ENCODE data around the gene SCML1. TPM values are rescaled to one million over a fixed set of nuclear protein-coding genes. Genes with fewer than 3 reads are reported as not detected.

The SCML1 gene
- total and polyA plus RNA-seq, 9 of the 15 experiments (the other 6 are each of a cell fraction or from before 2014, with no cell fraction given): 0.01 to 0.04 (median 0.04) TPM; not detected in 6

DNA sequence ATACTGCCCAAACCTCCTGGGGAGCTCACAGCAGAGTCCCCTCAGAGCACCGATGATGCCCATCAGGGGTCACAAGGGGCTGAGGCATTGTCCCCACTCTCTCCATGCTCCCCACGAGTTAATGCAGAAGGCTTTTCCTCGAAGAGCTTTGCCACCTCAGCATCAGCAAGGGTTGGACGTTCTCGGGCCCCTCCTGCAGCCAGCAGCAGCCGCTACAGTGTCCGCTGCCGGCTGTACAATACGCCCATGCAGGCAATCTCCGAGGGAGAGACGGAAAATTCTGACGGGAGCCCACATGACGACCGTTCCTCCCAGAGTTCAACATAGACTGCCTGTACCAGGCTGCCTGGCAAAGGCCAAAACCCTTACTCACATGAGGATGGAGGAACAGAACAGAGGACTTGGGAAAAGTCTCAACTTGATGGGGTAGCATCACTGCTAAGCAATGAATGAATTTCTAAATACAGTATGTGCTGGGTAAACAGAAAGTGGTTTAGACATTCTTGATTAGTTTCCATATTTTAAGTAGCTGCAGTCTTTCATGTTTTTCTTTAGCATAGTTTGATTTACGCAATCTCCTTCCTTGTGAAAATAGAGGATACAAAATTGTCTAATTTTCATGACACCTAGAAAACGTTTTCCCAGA, 5.0 kb upstream of the SCML1 start:
- ATAC-seq (no peak), FAIRE-seq (no peak), DNase-seq (ENCODE audit: extremely low read depth in 1 of 4, low spot score in 3 of 4) (no peak)
- H3K79me2 ChIP-seq (ENCODE audit: control insufficient read depth, insufficient read depth, low read length): no peaks in the 10 kb centered on the region
- BruUV-seq (replicated peaks): no TSS peak
- ChIA-PET CTCF (ENCODE audit: low intra/inter-chr PET ratio) (no interaction called here), POLR2A (interaction anchor here (0.6 to 0.8 kb wide), 2 partner anchors 285 to 787 kb away, joined by 3 read pairs; no protein-coding TSS in a partner anchor)
- no peaks in the 10 kb centered on the region for H3K9me3 ChIP-seq (replicated peaks; ENCODE audit: control insufficient read depth, insufficient read depth, low read depth, low read length)
- H3K9ac ChIP-seq (ENCODE audit: insufficient read depth in 1 of 2, low read depth in 2 of 2, low read length in 2 of 2): no peak overlapping the region
- no peaks in the 10 kb centered on the region for H4K20me1 ChIP-seq (replicated peaks; ENCODE audit: control insufficient read depth, insufficient read depth, low read length)
- no peaks in the 10 kb centered on the region; a peak in 1 of 5 replicates for H3K4me1 ChIP-seq (replicated peaks in 1 of 2; ENCODE audit: control insufficient read depth in 2 of 2, insufficient read depth in 2 of 2, low read length in 2 of 2)
- WGBS (ENCODE audit: insufficient coverage, low coverage, missing lambda C conversion rate): 0% methylated on average over 12 of the region's 16 CpGs
- TF ChIP-seq, protein P1, sequence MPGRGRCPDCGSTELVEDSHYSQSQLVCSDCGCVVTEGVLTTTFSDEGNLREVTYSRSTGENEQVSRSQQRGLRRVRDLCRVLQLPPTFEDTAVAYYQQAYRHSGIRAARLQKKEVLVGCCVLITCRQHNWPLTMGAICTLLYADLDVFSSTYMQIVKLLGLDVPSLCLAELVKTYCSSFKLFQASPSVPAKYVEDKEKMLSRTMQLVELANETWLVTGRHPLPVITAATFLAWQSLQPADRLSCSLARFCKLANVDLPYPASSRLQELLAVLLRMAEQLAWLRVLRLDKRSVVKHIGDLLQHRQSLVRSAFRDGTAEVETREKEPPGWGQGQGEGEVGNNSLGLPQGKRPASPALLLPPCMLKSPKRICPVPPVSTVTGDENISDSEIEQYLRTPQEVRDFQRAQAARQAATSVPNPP (IDR thresholded peaks at IDR 0.05; ENCODE audit: borderline replicate concordance, insufficient read depth, insufficient read length): no peak
- no peak for TF ChIP-seq NR4A1 (CRISPR knock-in tag; IDR thresholded peaks at IDR 0.05)
- TF ChIP-seq NR4A1 (tag; IDR thresholded peaks at IDR 0.05): no peak
- no peak for TF ChIP-seq ZNF232 (CRISPR knock-in tag; IDR thresholded peaks at IDR 0.05)
- in situ Hi-C loops (cut with MboI): no loop called here
- peaks cover 0 to 8% of the 10 kb centered on the region in 2 experiments; a peak in 1 of 5 replicates for H3K27me3 ChIP-seq (ENCODE audit: control insufficient read depth in 2 of 2, insufficient read depth in 2 of 2, low read length in 2 of 2)
- no peak overlapping the region for H3K4me3 ChIP-seq
- H3K9me1 ChIP-seq (ENCODE audit: control insufficient read depth, insufficient read depth, low read length): no peaks in the 10 kb centered on the region
- intact Hi-C loops (cut with micrococcal nuclease): no loop called here
- no peak overlapping the region for H2AFZ ChIP-seq (ENCODE audit: low read depth, low read length)
- no peak overlapping the region for H3K27ac ChIP-seq (ENCODE audit: extremely low read depth, low read depth, low read length)
- no peaks in the 10 kb centered on the region for H3K36me3 ChIP-seq (ENCODE audit: control insufficient read depth, insufficient read depth, low read length)
- H3K4me2 ChIP-seq (ENCODE audit: insufficient read depth, low read length): no peak overlapping the region

Data from K562 (cell line).